ENCODE results near the gene CC2D2B.
A peak's percentile ranks its signal among the peaks of the same experiment; 100 is the strongest.

Gene CC2D2B, protein sequence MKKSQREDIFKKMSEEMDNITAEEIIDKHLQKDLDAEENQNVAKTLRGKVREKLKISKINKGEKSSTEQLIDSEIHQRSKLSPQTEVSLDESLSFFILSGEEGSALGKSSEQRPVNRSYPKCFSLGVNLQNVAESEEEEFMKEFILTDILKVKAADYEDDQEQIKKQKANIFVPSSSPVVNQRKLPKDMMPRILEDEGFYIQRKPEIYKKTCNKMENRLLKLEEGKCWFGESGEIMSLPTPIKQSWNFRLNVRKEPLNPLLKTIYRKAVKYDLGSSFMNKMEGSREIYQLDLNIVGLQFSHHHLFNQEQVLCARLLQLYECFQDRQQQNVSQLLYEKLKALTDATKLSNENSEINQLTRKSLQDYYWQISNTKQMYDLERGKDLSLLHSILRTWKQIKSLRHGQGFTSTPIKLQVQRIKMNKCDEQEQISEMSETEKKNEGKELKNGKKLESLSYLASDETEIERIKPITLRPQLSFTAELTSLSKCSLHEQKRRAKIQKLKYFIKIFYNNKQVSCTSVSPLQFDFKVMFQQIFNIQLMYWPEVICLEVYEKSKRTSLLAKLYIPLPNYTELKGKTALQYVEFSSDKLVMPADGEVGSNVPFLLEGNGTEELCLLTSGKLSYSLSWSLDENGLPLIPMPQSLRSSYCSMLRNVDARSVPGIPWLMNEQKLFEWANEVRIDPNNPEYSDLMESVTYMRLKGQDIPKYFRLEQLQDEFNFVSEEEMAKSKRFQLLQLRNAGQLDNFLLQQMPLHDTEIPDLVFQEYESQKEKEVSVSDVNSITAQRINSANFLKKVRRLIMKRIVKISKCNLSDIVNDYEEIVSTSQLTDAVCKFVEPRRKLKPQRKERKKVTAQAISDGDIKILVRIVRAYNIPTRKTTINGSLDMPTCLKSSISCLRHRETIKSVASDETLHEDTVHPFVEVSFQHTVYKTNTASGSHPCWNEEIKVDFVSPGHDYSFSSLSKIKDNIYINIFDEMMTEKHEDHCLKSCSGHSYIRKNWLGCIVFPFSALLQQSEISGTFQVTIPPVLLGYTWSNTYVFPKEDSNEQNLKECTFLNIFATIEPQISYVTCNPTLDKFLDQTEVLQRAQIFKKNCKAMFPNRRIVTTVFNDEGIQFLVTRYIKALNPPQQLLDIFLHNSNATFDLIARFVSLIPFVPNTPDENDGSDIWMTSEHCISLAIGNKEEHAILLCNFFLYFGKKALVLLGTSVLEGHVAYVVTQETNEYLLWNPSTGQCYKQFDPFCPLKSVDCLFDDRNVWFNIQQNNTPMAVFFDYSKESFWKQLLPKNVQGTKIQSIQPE (N-terminal part only)

GRCh38 chr10:95907456-95908253 is at the start of gene CC2D2B:
Gene CC2D2B (plus strand): TSS chr10:95907975. CDS start chr10:95911324, 3,349 bp downstream.
- TF ChIP-seq, protein P1, sequence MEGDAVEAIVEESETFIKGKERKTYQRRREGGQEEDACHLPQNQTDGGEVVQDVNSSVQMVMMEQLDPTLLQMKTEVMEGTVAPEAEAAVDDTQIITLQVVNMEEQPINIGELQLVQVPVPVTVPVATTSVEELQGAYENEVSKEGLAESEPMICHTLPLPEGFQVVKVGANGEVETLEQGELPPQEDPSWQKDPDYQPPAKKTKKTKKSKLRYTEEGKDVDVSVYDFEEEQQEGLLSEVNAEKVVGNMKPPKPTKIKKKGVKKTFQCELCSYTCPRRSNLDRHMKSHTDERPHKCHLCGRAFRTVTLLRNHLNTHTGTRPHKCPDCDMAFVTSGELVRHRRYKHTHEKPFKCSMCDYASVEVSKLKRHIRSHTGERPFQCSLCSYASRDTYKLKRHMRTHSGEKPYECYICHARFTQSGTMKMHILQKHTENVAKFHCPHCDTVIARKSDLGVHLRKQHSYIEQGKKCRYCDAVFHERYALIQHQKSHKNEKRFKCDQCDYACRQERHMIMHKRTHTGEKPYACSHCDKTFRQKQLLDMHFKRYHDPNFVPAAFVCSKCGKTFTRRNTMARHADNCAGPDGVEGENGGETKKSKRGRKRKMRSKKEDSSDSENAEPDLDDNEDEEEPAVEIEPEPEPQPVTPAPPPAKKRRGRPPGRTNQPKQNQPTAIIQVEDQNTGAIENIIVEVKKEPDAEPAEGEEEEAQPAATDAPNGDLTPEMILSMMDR (IDR thresholded peaks at IDR 0.05) = peak; percentile 34; the same call in 1 of the 2 replicates

- TF ChIP-seq, protein P1 (IDR thresholded peaks at IDR 0.05) = no peak
These were observed 47.4 kb upstream of the CC2D2B start for GRCh38 chr10:95860166-95860940.

DNA sequence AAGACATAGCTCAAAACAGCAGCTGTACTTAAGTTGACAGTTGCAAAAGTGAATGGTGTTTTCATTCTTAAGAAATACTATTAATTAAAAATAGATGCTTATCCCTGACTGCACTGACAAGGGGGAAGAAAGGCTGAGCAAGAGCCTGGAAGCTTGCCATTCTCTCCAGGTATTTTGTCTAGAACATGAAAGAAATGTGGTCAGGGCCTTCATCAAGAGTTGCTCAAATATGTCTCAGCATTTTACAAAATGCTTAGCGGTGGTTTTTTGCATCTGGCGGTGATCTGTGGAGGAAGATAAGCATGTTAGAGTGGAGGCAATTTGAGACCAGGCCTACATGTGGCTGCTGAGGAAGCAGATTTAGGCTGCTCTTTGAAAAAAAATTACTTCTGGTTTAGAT is 46.4 kb upstream of the CC2D2B start:
- TF ChIP-seq, protein P1 (IDR thresholded peaks at IDR 0.05) = no peak

DNA sequence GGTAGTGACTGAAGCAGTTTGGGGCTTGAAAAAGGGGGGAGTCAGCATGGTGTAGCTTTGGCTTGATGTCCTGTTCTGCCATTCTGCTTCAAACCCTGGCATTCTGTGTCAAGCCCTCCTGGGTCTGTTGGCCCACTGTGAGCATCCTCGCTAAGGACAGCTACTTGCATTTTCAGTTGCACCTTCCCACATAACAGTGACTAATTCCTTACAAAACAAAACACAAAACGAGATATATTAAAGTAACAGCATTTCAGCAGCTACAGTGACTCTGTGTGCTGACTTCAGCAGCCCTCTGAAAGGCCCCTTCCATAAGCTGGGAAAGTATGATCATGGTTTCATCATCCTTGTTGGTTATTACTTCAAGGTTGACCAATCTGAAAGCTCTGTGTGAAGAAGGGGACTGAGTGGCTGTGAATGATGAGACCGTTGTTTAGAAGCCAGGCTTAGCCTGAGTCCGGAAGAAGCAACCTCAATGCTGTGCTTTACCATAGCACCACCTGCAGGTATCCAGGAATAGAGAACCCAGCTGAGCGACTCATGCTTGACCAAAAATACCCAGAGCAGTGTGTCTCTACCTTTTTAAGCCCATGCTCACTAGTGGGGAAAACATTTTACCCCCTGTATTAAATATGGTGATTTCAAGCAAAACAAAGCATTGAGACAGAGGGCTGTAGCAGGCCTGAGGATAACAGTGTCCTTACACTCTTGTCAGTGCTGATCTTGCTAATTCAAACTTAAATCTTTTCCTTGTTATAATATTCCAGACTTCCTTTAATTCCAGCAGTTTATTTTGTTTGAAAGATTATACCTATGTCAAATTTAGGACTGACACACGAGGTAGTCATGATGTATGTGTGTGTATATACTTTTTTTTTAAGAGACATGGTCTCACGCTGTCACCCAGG is 42.6 kb upstream of the CC2D2B start:
- TF ChIP-seq, protein P1 (IDR thresholded peaks at IDR 0.05) = peak; percentile 55

- TF ChIP-seq, protein P1 (IDR thresholded peaks at IDR 0.05) = no peak
These were observed 41.8 kb upstream of the CC2D2B start for GRCh38 chr10:95865814-95866466.

Measured in LNCAP (cell line).